Dermis microvascular lymphatic vessel endothelial cell (primary cell): Measurements from ENCODE around the gene ZDHHC23. TPM values are rescaled to one million over a fixed set of nuclear protein-coding genes. Genes with fewer than 3 reads are reported as not detected.

ENCODE experiments used
- DNase-seq, 2 donors: peaks; one replicate each; pipeline versions ENCODE4 v3.0.0 to v3.0.0-alpha.2; 2010; ENCODE audit warnings: low read depth in 2 of 2
- total RNA-seq: library from RNA; depleted of rRNA; stranded (reverse); fragments of >200 nt; gene quantifications from 2 replicates; pipeline ENCODE4 v1.2.1, GENCODE V29; 2014

The ZDHHC23 gene
- total RNA-seq, 1 donor from 2014 or later = 10.5 TPM

DNA sequence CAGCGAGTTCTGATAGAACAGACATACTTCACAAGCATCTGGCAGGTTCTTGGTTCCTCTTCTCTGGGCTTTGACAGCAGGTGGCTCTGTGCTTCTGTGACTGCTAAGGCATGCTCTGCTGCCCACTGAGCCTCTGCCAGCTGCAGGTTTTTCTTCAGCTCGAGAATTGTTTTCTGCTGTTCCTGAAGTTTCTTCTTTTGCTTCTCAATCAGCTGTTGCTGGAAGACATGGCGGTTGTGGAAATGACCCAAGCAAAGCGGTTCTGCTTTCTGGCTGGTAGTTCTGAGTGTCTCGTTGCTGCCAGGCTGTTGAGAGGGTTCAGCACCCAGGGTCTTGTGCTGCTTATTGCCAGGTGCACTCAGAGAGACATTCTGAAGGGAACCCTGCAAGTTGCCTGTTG is 57.7 kb downstream of the ZDHHC23 start:
- no peak for DNase-seq

DNA sequence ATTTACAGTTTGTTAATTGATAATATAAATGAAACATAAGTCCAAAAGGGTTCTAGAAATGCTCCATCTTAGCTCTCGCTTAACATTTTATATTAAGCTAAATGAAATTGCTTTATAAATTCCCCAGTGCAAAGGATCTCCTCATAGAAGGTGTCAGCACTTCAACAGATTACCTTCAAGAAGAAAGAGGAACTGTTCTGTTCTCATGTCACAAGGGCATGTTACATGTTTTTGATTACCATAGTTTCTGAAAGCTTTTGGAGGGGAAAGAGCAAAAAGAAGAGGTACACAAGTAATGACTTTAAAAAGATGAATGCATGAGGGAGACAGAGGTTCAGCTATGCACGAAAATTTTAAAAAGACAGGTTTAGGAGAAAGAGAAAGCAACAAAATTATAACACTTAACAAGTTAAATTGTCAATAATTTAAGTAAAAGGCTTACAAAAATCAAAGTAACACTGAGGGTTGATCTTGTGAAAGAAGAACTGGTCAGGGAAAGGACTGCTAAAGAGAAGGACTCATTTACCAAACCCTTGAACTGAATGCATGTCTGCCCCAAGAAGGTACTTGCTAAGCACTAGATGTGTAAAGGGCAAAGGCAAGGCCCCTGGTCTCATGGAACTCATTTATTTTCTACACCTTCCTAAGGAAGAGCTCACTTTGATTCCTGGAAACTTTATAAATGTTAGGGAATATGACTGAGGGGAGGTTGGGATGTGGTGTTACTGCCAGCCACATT is 63.4 kb downstream of the ZDHHC23 start:
- DNase-seq = no peak

Other genes starting within 250 kb of the ZDHHC23 start
- gene NAA50, start 201.8 kb upstream of the ZDHHC23 start, total RNA-seq = 174 and 187 TPM in 2 replicates
- gene ATP6V1A, start 201.0 kb upstream of the ZDHHC23 start, total RNA-seq = 123 and 156 TPM in 2 replicates
- gene GRAMD1C, start 109.2 kb upstream of the ZDHHC23 start, total RNA-seq = 16.6 and 20.9 TPM in 2 replicates
- 0.77 and 1.1 TPM in 2 replicates for gene CCDC191, start 108.5 kb downstream of the ZDHHC23 start, total RNA-seq
- 22.5 and 25.0 TPM in 2 replicates for gene QTRT2, start 108.7 kb downstream of the ZDHHC23 start, total RNA-seq
- gene DRD3, start 231.0 kb downstream of the ZDHHC23 start, total RNA-seq = not detected in 2 replicates